SK-N-SH (cell line): ENCODE data around the gene AP4S1.
"Not testable (repeated sequence)": the region's sequence is repeated elsewhere in the genome, so short reads cannot be mapped to it uniquely, and the experiment has no call there.

ENCODE experiments used
- MXI1 ChIP-seq: IDR thresholded peaks from 2 replicates; pipeline ENCODE4 v1.6.1; 2012; ENCODE audit warnings: mild to moderate bottlenecking, low read depth, low read length, improper control_type of control experiment
- NFIC ChIP-seq: IDR thresholded peaks from 2 replicates; pipeline ENCODE4 v1.4.0; 2012; ENCODE audit warnings: borderline replicate concordance
- NRF1 ChIP-seq: IDR thresholded peaks from 2 replicates; pipeline ENCODE4 v1.6.1; 2012; ENCODE audit warnings: low read depth, mild to moderate bottlenecking, low read length
- RAD21 ChIP-seq: IDR thresholded peaks from 2 replicates; pipeline ENCODE4 v1.6.1; 2012; ENCODE audit warnings: mild to moderate bottlenecking, low read length
- RCOR1 ChIP-seq: fragments of 150-350 bp; IDR thresholded peaks from 2 replicates; pipeline ENCODE4 v1.6.1; 2017; ENCODE audit warnings: antibody characterized with exemption, low read length
- TF ChIP-seq, protein P1 (sequence below): fragments of 200-600 bp; sonication (generic); IDR thresholded peaks from 2 replicates; pipeline ENCODE4 v1.6.1; 2017; ENCODE audit warnings: antibody characterized with exemption, mild to moderate bottlenecking, moderate library complexity

DNA sequence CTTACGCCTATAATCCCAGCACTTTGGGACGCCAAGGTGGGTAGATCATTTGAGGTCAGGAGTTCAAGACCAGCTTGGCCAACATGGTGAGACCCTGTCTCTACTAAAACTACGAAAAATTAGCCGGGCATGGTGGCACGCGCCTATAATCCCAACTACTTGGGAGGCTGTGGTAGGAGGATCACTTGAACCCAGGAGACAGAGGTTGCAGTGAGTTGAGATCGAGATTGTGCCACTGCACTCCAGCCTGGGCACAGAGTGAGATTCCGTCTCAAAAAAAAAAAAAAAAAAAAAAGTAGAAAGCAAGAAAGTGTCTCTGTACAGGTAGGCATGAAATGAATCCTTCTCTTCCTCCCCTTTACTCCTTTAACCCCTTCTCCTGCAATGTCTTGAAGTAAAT, 70.4 kb downstream of the AP4S1 start:
- TF ChIP-seq, protein P1, sequence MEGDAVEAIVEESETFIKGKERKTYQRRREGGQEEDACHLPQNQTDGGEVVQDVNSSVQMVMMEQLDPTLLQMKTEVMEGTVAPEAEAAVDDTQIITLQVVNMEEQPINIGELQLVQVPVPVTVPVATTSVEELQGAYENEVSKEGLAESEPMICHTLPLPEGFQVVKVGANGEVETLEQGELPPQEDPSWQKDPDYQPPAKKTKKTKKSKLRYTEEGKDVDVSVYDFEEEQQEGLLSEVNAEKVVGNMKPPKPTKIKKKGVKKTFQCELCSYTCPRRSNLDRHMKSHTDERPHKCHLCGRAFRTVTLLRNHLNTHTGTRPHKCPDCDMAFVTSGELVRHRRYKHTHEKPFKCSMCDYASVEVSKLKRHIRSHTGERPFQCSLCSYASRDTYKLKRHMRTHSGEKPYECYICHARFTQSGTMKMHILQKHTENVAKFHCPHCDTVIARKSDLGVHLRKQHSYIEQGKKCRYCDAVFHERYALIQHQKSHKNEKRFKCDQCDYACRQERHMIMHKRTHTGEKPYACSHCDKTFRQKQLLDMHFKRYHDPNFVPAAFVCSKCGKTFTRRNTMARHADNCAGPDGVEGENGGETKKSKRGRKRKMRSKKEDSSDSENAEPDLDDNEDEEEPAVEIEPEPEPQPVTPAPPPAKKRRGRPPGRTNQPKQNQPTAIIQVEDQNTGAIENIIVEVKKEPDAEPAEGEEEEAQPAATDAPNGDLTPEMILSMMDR: not testable (repeated sequence)
- not testable (repeated sequence) for TF ChIP-seq NFIC, RAD21, RCOR1, NRF1, MXI1
